ENCODE measurements around the gene TAF4.

The TAF4 gene

GRCh38 chr20:62009322-62009721, 56.4 kb downstream of the TAF4 start:
- DNase-seq (ENCODE audit: low spot score): no peak
- TF ChIP-seq CTCF (IDR thresholded peaks at IDR 0.05; ENCODE audit: extremely low read depth, missing control alignments): no peak

GRCh38 chr20:62008643-62009183, 57.0 kb downstream of the TAF4 start:
- DNase-seq (ENCODE audit: low spot score): no peak
- TF ChIP-seq CTCF (IDR thresholded peaks at IDR 0.05; ENCODE audit: extremely low read depth, missing control alignments): no peak

GRCh38 chr20:62007127-62007647, 58.5 kb downstream of the TAF4 start:
- DNase-seq (ENCODE audit: low spot score): no peak
- TF ChIP-seq CTCF (IDR thresholded peaks at IDR 0.05; ENCODE audit: extremely low read depth, missing control alignments): no peak

- no peak for DNase-seq (ENCODE audit: low spot score)
- TF ChIP-seq CTCF (IDR thresholded peaks at IDR 0.05; ENCODE audit: extremely low read depth, missing control alignments): no peak
Observed at GRCh38 chr20:62006482-62006881, 59.2 kb downstream of the TAF4 start.

- no peak for TF ChIP-seq CTCF (IDR thresholded peaks at IDR 0.05; ENCODE audit: extremely low read depth, missing control alignments)
- no peak for DNase-seq (ENCODE audit: low spot score)
Observed at GRCh38 chr20:62004614-62005013, 61.1 kb downstream of the TAF4 start.

GRCh38 chr20:62003567-62004405, 61.9 kb downstream of the TAF4 start:
- DNase-seq (ENCODE audit: low spot score): no peak
- TF ChIP-seq CTCF (IDR thresholded peaks at IDR 0.05; ENCODE audit: extremely low read depth, missing control alignments): no peak

- no peak for TF ChIP-seq CTCF (IDR thresholded peaks at IDR 0.05; ENCODE audit: extremely low read depth, missing control alignments)
- no peak for DNase-seq (ENCODE audit: low spot score)
Observed at GRCh38 chr20:62002882-62003480, 62.7 kb downstream of the TAF4 start.

Measured in GM20000 (cell line).